Activated CD4-positive, alpha-beta T cell treated with anti-CD3 and anti-CD28 coated beads, Interleukin-2, amount 50 U/mL, for 48 hours (primary cell): ENCODE results near the gene NTSR2.
"Not testable (repeated sequence)": the region's sequence is repeated elsewhere in the genome, so short reads cannot be mapped to it uniquely, and the experiment has no call there.

Experiments
- DNase-seq, 2 experiments: peaks; one replicate each; pipeline ENCODE4 v3.0.0-alpha.2; 2020

NTSR2 gene

GRCh38 chr2:11678306-11678960 is 8.4 kb upstream of the NTSR2 start:
- no peak for DNase-seq

- no peak for DNase-seq
Measured at GRCh38 chr2:11677136-11678055, 7.4 kb upstream of the NTSR2 start.

GRCh38 chr2:11676640-11677039 is 6.6 kb upstream of the NTSR2 start:
- DNase-seq, result no peak

GRCh38 chr2:11675423-11676112 is 5.6 kb upstream of the NTSR2 start:
- DNase-seq, result no peak

GRCh38 chr2:11674983-11675382 is 5.0 kb upstream of the NTSR2 start:
- DNase-seq, result no peak

- DNase-seq, result no peak
Measured at GRCh38 chr2:11672407-11672806, 2.4 kb upstream of the NTSR2 start.

GRCh38 chr2:11667866-11668637 is 1.9 kb downstream of the NTSR2 start:
- no peak for DNase-seq

- no peak for DNase-seq
Measured at GRCh38 chr2:11667194-11667593, 2.8 kb downstream of the NTSR2 start.

GRCh38 chr2:11665510-11666362 is 4.3 kb downstream of the NTSR2 start:
- no peak for DNase-seq

- DNase-seq, result no peak
Measured at GRCh38 chr2:11665028-11665427, 5.0 kb downstream of the NTSR2 start.

- no peak for DNase-seq
Measured at GRCh38 chr2:11663427-11663826, 6.6 kb downstream of the NTSR2 start.

GRCh38 chr2:11662882-11663281 is 7.1 kb downstream of the NTSR2 start:
- DNase-seq, result no peak

- DNase-seq, result no peak
Measured at GRCh38 chr2:11661891-11662435, 8.0 kb downstream of the NTSR2 start.

- DNase-seq, result not testable (repeated sequence)
Measured at GRCh38 chr2:11660396-11660795, 9.6 kb downstream of the NTSR2 start.

- no peak for DNase-seq
Measured at GRCh38 chr2:11659851-11660250, 10.1 kb downstream of the NTSR2 start.

- DNase-seq, result no peak
Measured at GRCh38 chr2:11659115-11659475, 10.9 kb downstream of the NTSR2 start.

GRCh38 chr2:11658208-11659114 is 11.5 kb downstream of the NTSR2 start:
- no peak for DNase-seq

- DNase-seq, result no peak
Measured at GRCh38 chr2:11657646-11658045, 12.3 kb downstream of the NTSR2 start.

GRCh38 chr2:11657195-11657594 is 12.8 kb downstream of the NTSR2 start:
- DNase-seq, result no peak

- no peak for DNase-seq
Measured at GRCh38 chr2:11656671-11657101, 13.3 kb downstream of the NTSR2 start.
